GM20000 (cell line): ENCODE data around the gene HMGXB4.

Experiments used
- DNase-seq: peaks from one replicate; pipeline ENCODE4 v3.0.0; 2012; ENCODE audit warnings: low spot score
- CTCF ChIP-seq: IDR thresholded peaks from 2 replicates; pipeline ENCODE4 v1.5.1; 2012; ENCODE audit warnings: mild to moderate bottlenecking, control low read depth; ENCODE audit errors: extremely low read depth, missing control alignments

The HMGXB4 gene

DNA sequence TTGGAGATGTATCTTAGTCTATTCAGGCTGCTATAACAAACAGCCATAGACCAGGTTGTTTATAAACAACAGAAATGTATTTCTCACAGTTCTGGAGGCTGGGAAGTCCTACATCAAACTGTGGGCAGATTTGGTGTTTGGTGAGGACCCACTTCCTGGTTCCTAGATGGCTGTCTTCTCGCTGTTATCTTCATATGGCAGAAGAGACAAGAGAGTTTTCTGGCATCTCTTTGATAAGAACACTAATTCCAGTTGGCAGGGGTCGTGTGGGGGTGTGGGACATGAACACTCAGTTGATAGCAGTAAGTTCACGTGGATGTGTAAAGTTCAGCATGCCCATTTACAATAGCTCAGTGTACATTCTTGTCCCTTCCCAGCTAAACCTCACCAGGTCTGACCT lies 41.3 kb upstream of the HMGXB4 start:
- DNase-seq = no peak
- no peak for TF ChIP-seq CTCF

- no peak for DNase-seq
- no peak for TF ChIP-seq CTCF
These were observed 39.8 kb upstream of the HMGXB4 start for GRCh38 chr22:35217527-35217926.

DNA sequence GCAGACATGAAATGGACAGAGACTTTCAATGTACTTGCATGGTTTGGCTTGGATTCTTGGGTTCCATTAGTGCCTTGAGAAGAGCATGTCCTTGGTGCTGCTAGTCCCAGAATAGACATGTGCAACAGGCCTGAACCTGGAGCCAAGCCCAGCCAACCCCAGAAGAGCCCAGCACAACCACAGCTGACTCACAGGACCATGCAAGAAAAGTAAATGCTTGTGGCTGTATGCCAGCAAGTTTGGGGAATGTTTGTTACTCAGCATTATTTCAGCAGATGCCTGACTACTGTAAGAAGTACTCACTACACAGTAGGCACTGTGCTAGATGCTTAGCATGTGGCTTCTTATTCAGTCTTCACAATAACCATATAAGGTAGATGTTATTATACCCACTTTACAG lies 39.2 kb upstream of the HMGXB4 start:
- no peak for TF ChIP-seq CTCF
- DNase-seq = no peak

GRCh38 chr22:35219012-35219411 lies 38.3 kb upstream of the HMGXB4 start:
- no peak for DNase-seq
- TF ChIP-seq CTCF = no peak

- no peak for DNase-seq
- TF ChIP-seq CTCF = no peak
These were observed 37.1 kb upstream of the HMGXB4 start for GRCh38 chr22:35220221-35220620.

GRCh38 chr22:35225010-35225409 lies 32.3 kb upstream of the HMGXB4 start:
- no peak for DNase-seq
- no peak for TF ChIP-seq CTCF

DNA sequence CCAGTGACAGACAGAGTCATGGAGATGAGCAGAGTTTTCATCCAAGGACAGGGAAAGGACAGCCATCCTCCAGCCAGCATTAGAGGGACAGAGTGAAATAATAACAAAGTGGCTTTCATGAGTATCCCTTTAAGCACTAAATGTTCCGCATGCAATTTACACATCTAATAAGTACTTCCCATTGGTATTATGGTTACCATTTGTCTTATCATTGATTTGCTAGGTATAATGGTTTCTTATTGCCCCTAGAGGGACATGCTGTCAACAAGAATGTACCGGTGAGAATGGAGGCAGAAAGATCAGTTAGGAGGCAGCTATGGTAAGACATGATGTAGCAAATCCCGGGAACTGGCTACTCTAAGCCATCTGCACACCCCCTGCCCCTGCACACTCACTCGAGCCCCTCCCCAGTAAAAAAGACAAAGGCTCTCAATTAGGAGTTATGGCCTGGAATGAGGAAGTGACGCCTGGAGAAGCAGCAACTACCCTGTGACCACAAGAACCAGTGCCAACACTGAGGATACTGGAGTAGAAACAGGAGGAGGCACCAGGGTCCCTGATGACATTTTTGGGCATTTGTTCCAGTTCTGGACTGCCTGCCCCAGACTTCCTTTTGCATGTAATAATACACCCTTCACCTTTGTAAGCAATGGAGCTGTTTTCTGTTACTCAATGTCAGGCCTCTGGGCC lies 30.2 kb upstream of the HMGXB4 start:
- DNase-seq = no peak

More for the DNA sequence above, 30.2 kb upstream of the HMGXB4 start:
- no peak for TF ChIP-seq CTCF
